ENCODE results near the gene OR10A6. TPM values are rescaled to one million over a fixed set of nuclear protein-coding genes. Genes with fewer than 3 reads are reported as not detected.

Gene OR10A6
- polyA plus RNA-seq, 3 donors = not detected

GRCh38 chr11:7904917-7905316 lies 26.2 kb downstream of the OR10A6 start:
- Histone ChIP-seq H3K4me3 (replicated peaks in 1 of 3; ENCODE audit: low read depth in 2 of 3, low read length in 3 of 3) (no peak overlapping the region), H2AFZ (ENCODE audit: insufficient read depth, low read depth, low read length, poor library complexity, severe bottlenecking) (no peak overlapping the region), H3K36me3 (replicated peaks in 1 of 2; ENCODE audit: control insufficient read depth in 1 of 2, insufficient read depth in 2 of 2, low read length in 2 of 2) (no peaks in the 10 kb centered on the region), H3K4me2 (replicated peaks; ENCODE audit: extremely low read depth, low read length, poor library complexity, severe bottlenecking) (no peak overlapping the region), H3K79me2 (ENCODE audit: insufficient read depth, low read length) (no peaks in the 10 kb centered on the region), H3K27me3 (ENCODE audit: control insufficient read depth in 2 of 2, insufficient read depth in 2 of 2, low read length in 2 of 2) (no peaks in the 10 kb centered on the region), H3K4me1 (ENCODE audit: control insufficient read depth in 1 of 2, insufficient read depth in 2 of 2, low read length in 2 of 2) (no peaks in the 10 kb centered on the region), H3K27ac (ENCODE audit: low read depth in 1 of 2, low read length in 2 of 2) (no peak overlapping the region), H3K9ac (ENCODE audit: insufficient read depth, low read length, poor library complexity, severe bottlenecking) (no peak overlapping the region), H4K20me1 (ENCODE audit: insufficient read depth, low read length) (no peaks in the 10 kb centered on the region), H3K9me3 (replicated peaks in 1 of 2; ENCODE audit: control insufficient read depth in 1 of 2, insufficient read depth in 1 of 2, low read length in 2 of 2) (no peaks in the 10 kb centered on the region)
- no peaks in the 10 kb centered on the region for H3K4me1 Mint-ChIP-seq
- DNase-seq = no peak
- no peaks in the 10 kb centered on the region for H3K36me3 Mint-ChIP-seq
- no CpG with 5 or more reads among the region's 3 CpGs for WGBS (ENCODE audit: insufficient coverage)
- no peaks in the 10 kb centered on the region for H3K9me3 Mint-ChIP-seq
- no peak for TF ChIP-seq CTCF (IDR thresholded peaks at IDR 0.05)
- intact Hi-C loops (cut with micrococcal nuclease) = no loop called here
- H3K27me3 Mint-ChIP-seq (ENCODE audit: low read depth in 3 of 3) = peaks cover 1 to 7% (median 4%) of the 10 kb centered on the region in 3 donors
- H3K27ac Mint-ChIP-seq = no peak overlapping the region
- no peak overlapping the region for H3K4me3 Mint-ChIP-seq

- H3K4me3 ChIP-seq (replicated peaks in 1 of 3; ENCODE audit: low read depth in 2 of 3, low read length in 3 of 3) = no peak overlapping the region
- Mint-ChIP-seq H3K4me3 (no peak overlapping the region), H3K9me3 (peaks cover 0 to 2% (median 0%) of the 10 kb centered on the region in 7 donors), H3K27ac (no peak overlapping the region), H3K27me3 (ENCODE audit: low read depth in 3 of 3) (peaks cover 1 to 7% (median 4%) of the 10 kb centered on the region in 3 donors), H3K36me3 (no peaks in the 10 kb centered on the region), H3K4me1 (no peaks in the 10 kb centered on the region)
- no CpG with 5 or more reads among the region's 2 CpGs for WGBS (ENCODE audit: insufficient coverage)
- no peak for TF ChIP-seq CTCF (IDR thresholded peaks at IDR 0.05)
- no peak for DNase-seq
- H4K20me1 ChIP-seq (ENCODE audit: insufficient read depth, low read length) = no peaks in the 10 kb centered on the region
- intact Hi-C loops (cut with micrococcal nuclease) = no loop called here
- no peak overlapping the region for H2AFZ ChIP-seq (ENCODE audit: insufficient read depth, low read depth, low read length, poor library complexity, severe bottlenecking)
- H3K4me2 ChIP-seq (replicated peaks; ENCODE audit: extremely low read depth, low read length, poor library complexity, severe bottlenecking) = no peak overlapping the region
- H3K36me3 ChIP-seq (replicated peaks in 1 of 2; ENCODE audit: control insufficient read depth in 1 of 2, insufficient read depth in 2 of 2, low read length in 2 of 2) = no peaks in the 10 kb centered on the region
- H3K4me1 ChIP-seq (ENCODE audit: control insufficient read depth in 1 of 2, insufficient read depth in 2 of 2, low read length in 2 of 2) = no peaks in the 10 kb centered on the region
- no peak overlapping the region for H3K9ac ChIP-seq (ENCODE audit: insufficient read depth, low read length, poor library complexity, severe bottlenecking)
- no peak overlapping the region for H3K27ac ChIP-seq (ENCODE audit: low read depth in 1 of 2, low read length in 2 of 2)
- no peaks in the 10 kb centered on the region for H3K9me3 ChIP-seq (replicated peaks in 1 of 2; ENCODE audit: control insufficient read depth in 1 of 2, insufficient read depth in 1 of 2, low read length in 2 of 2)
- H3K27me3 ChIP-seq (ENCODE audit: control insufficient read depth in 2 of 2, insufficient read depth in 2 of 2, low read length in 2 of 2) = no peaks in the 10 kb centered on the region
- no peaks in the 10 kb centered on the region for H3K79me2 ChIP-seq (ENCODE audit: insufficient read depth, low read length)
Observed at GRCh38 chr11:7903940-7904339, 27.1 kb downstream of the OR10A6 start.
